BJ (cell line): ENCODE data around the gene BTK. TPM values are rescaled to one million over a fixed set of nuclear protein-coding genes. Genes with fewer than 3 reads are reported as not detected.
A peak's percentile ranks its signal among the peaks of the same experiment; 100 is the strongest.

Source experiments
- CTCF ChIA-PET: fragments of 350-600 bp; formaldehyde crosslinking; extraction: SDS; loops from one replicate; lab custom pipeline; 2021; ENCODE audit warnings: antibody characterized with exemption, inconsistent platforms; lab: Yijun Ruan, JAX
- POLR2A ChIA-PET: fragments of 300-600 bp; sonication (Branson Sonifier 250); formaldehyde crosslinking; extraction: SDS; loops from one replicate; lab custom pipeline; 2021; ENCODE audit warnings: antibody characterized with exemption; lab: Charles Lee
- DNase-seq: peaks from one replicate; pipeline ENCODE4 v3.0.0-alpha.2; 2011; ENCODE audit warnings: low read depth
- H3K27me3 ChIP-seq: 2 replicates; pipeline ENCODE4 v1.6.0; 2011; ENCODE audit warnings: low read length; ENCODE audit not compliant: control insufficient read depth, insufficient read depth
- H3K36me3 ChIP-seq: 2 replicates; pipeline ENCODE4 v1.5.1; 2011; ENCODE audit warnings: low read length; ENCODE audit not compliant: control insufficient read depth, insufficient read depth
- H3K4me3 ChIP-seq: 2 replicates; pipeline ENCODE4 v1.5.1; 2011; ENCODE audit warnings: low read depth, mild to moderate bottlenecking, control low read depth, low read length
- polyA plus RNA-seq: library from polyadenylated mRNA; depleted of rRNA; stranded (reverse); fragments of >200 nt; gene quantifications from 2 replicates; pipeline ENCODE4 v1.2.3, GENCODE V29; 2011
- TF ChIP-seq, protein P1 (sequence below): IDR thresholded peaks from 2 replicates; pipeline ENCODE4 v1.5.1; 2011; ENCODE audit warnings: low read depth, mild to moderate bottlenecking, control low read depth, inconsistent platforms, low read length, moderate library complexity; ENCODE audit not compliant: insufficient read depth

Gene BTK
- polyA plus RNA-seq, 1 experiment, result not detected

DNA sequence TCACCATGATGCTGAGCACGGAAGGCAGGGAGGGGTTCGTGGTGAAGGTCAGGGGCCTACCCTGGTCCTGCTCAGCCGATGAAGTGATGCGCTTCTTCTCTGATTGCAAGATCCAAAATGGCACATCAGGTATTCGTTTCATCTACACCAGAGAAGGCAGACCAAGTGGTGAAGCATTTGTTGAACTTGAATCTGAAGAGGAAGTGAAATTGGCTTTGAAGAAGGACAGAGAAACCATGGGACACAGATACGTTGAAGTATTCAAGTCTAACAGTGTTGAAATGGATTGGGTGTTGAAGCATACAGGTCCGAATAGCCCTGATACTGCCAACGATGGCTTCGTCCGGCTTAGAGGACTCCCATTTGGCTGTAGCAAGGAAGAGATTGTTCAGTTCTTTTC lies 26.0 kb upstream of the BTK start:
- TF ChIP-seq, protein P1, sequence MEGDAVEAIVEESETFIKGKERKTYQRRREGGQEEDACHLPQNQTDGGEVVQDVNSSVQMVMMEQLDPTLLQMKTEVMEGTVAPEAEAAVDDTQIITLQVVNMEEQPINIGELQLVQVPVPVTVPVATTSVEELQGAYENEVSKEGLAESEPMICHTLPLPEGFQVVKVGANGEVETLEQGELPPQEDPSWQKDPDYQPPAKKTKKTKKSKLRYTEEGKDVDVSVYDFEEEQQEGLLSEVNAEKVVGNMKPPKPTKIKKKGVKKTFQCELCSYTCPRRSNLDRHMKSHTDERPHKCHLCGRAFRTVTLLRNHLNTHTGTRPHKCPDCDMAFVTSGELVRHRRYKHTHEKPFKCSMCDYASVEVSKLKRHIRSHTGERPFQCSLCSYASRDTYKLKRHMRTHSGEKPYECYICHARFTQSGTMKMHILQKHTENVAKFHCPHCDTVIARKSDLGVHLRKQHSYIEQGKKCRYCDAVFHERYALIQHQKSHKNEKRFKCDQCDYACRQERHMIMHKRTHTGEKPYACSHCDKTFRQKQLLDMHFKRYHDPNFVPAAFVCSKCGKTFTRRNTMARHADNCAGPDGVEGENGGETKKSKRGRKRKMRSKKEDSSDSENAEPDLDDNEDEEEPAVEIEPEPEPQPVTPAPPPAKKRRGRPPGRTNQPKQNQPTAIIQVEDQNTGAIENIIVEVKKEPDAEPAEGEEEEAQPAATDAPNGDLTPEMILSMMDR, result no peak
- no peak overlapping the region for H3K4me3 ChIP-seq
- H3K36me3 ChIP-seq, result no peaks in the 10 kb centered on the region; the same call in 1 of the 2 replicates
- ChIA-PET POLR2A (no interaction called here), CTCF (no interaction called here)
- DNase-seq, result no peak
- no peaks in the 10 kb centered on the region for H3K27me3 ChIP-seq

DNA sequence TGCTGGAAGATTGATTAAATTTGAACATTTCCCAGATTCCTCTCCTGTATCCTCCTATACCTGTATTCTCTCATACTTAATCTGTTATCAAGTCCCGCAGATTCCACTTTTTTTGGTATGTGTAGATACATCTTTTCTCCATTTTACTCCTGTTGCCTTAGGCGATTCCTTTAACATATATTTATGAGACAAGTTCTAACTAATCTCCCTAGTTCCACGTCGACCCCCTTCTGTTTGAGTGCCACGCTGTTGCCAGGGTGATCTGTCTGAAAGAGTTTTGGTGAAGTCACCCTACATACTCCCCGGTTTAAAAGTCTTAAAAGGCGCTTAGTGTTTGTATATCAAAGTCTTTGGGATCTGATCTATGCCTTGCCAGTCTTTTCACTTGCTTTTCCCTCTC lies 24.5 kb upstream of the BTK start:
- Histone ChIP-seq H3K36me3 (no peaks in the 10 kb centered on the region; the same call in 1 of the 2 replicates), H3K27me3 (no peaks in the 10 kb centered on the region), H3K4me3 (no peak overlapping the region)
- TF ChIP-seq, protein P1, result no peak
- POLR2A ChIA-PET, result no interaction called here
- CTCF ChIA-PET, result no interaction called here
- DNase-seq, result no peak

DNA sequence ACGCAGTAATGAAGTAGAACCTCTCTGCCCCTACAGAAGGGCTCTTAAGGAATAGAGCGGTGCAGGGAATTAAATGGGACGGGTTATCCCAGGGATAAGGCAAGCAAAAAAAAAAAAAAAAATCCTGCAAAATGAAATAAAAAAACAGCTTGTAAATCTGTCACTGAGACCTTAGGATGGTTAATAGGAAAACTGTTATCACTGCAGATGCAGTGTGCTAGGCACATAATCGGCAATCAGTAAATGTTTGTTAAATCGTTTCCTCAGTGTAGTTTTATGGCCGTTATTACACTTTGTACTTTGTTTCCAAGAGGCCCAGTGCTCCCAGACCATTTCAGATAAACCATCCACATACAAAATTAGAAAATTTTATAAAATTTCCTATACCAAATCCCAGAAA lies 23.1 kb upstream of the BTK start:
- Histone ChIP-seq H3K27me3 (no peaks in the 10 kb centered on the region), H3K36me3 (no peaks in the 10 kb centered on the region; the same call in 1 of the 2 replicates), H3K4me3 (peak overlapping the region; percentile 65)
- POLR2A ChIA-PET, result interaction anchor here (0.6 kb wide), 2 partner anchors 73 to 202 kb away, joined by 3 to 8 read pairs; no protein-coding TSS in a partner anchor
- CTCF ChIA-PET, result no interaction called here
- DNase-seq, result no peak
- TF ChIP-seq, protein P1, result no peak

DNA sequence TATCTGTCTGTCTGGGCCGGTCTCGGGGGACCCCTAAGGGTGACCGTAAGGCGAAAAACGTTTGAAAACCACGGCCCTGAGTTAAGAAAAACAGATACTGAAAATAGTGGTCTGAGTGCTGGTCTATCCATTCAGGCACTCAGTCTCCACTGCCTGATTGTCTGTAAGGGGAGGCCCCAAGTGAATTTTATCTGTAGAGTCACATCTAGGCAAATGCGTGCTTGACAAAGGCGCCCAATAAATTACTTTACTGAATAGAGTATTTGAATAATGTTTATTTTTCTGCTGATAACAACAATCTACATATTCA lies 22.5 kb upstream of the BTK start:
- TF ChIP-seq, protein P1, result no peak
- POLR2A ChIA-PET, result no interaction called here
- DNase-seq, result no peak
- Histone ChIP-seq H3K27me3 (no peaks in the 10 kb centered on the region), H3K4me3 (peak overlapping the region; percentile 65), H3K36me3 (no peaks in the 10 kb centered on the region; the same call in 1 of the 2 replicates)
- CTCF ChIA-PET, result no interaction called here

DNA sequence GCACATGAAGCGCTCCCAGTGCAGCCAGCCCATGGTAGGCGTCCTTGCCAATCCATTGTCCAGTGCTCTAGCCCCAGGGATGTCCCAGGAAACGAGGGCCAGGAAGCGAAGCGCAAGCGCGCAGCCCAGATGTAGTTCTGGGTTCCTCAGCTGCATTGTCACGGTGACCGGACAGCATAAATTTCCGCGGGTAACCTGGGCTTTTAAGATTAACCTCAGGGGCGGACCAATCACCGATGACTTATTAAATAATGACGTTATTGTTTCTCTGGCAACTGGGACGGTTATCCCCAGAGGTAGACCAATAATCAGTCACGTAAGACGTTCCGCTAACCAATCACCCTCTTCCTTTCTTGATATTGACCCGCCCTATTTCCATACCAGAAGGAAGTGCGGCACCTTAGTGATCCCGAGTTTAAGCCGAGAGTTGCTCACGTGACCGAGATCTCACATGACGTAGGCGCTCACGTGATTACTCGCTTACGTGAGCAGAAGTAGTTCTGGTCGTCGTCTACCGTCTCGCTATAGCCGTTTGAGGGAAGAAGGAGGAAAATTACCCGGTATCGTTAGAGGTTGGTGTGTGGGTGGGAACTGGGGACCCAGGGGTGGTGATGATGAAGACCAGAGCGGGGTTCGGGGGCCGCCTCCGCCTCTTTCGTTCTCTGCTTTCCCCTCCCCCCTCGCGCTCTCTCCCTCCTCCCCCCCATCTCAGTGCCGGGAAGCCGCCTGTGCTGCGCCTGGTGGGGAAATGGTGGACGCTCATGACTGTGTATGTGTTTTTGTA lies 21.9 kb upstream of the BTK start, which contains the start of the genes GLA and HNRNPH2:
Gene GLA (minus strand): TSS at position 178 of the 784 bp plus-strand sequence. CDS start 22 bp downstream, at position 156.
Gene HNRNPH2 (plus strand): TSS at position 475 of the 784 bp plus-strand sequence. CDS start 3,767 bp downstream, outside the sequence.
- DNase-seq, result peak; percentile 97
- H3K4me3 ChIP-seq, result peak within 1 kb of the TSS; percentile 70
- H3K27me3 ChIP-seq, result no peaks in the 10 kb centered on the region
- H3K36me3 ChIP-seq, result no peaks in the 10 kb centered on the region; the same call in 1 of the 2 replicates
- TF ChIP-seq, protein P1, result peak; percentile 12; the same call in 1 of the 2 replicates
- POLR2A ChIA-PET, result interaction anchor here (0.7 kb wide), 1 partner anchor 247 kb away, joined by 7 read pairs; no protein-coding TSS in a partner anchor
- CTCF ChIA-PET, result interaction anchor here (1.0 kb wide), 1 partner anchor 17 kb away, joined by 3 read pairs; the partner anchor contains the start of gene RPL36A
